GM10248 (cell line): ENCODE measurements around the gene PPOX.

Experiments used
- CTCF ChIA-PET: fragments of 300-600 bp; sonication (Branson Sonifier 250); formaldehyde crosslinking; extraction: SDS; loops from one replicate; lab custom pipeline; 2021; ENCODE audit warnings: antibody characterized with exemption; lab: Yijun Ruan, JAX
- POLR2A ChIA-PET: fragments of 350-650 bp; sonication (Branson Sonifier 250); formaldehyde crosslinking; extraction: SDS; loops from one replicate; lab custom pipeline; 2020; ENCODE audit warnings: antibody characterized with exemption; lab: Yijun Ruan, JAX
- DNase-seq: peaks from one replicate; pipeline ENCODE4 v3.0.0; 2012; ENCODE audit errors: extremely low spot score
- CTCF ChIP-seq: IDR thresholded peaks from 2 replicates; pipeline ENCODE4 v1.5.1; 2012; ENCODE audit warnings: mild to moderate bottlenecking, low read depth; ENCODE audit errors: extremely low read depth, missing control alignments, control extremely low read depth

Gene PPOX

GRCh38 chr1:161196521-161197451 is 30.6 kb downstream of the PPOX start:
- DNase-seq = no peak
- no peak for TF ChIP-seq CTCF
- CTCF ChIA-PET = interaction anchor here (2.1 to 3.9 kb wide), 2 partner anchors 30 to 185 kb away, joined by 6 to 15 read pairs; no protein-coding TSS in a partner anchor

GRCh38 chr1:161197560-161198193 is 31.5 kb downstream of the PPOX start:
- ChIA-PET CTCF (interaction anchor here (2.1 to 3.9 kb wide), 2 partner anchors 29 to 184 kb away, joined by 6 to 15 read pairs; no protein-coding TSS in a partner anchor), POLR2A (interaction anchor here (0.5 kb wide), 1 partner anchor 19 kb away, joined by 3 read pairs; no protein-coding TSS in a partner anchor)
- no peak for TF ChIP-seq CTCF
- DNase-seq = no peak

More at GRCh38 chr1:161196521-161197451, 30.6 kb downstream of the PPOX start:
- POLR2A ChIA-PET = no interaction called here

GRCh38 chr1:161198194-161198896 is 32.1 kb downstream of the PPOX start:
- no peak for DNase-seq
- CTCF ChIA-PET = interaction anchor here (0.7 to 3.9 kb wide), 3 partner anchors 12 to 184 kb away, joined by 3 to 15 read pairs (median 6); no protein-coding TSS in a partner anchor
- no peak for TF ChIP-seq CTCF
- POLR2A ChIA-PET = interaction anchor here (0.5 kb wide), 1 partner anchor 19 kb away, joined by 3 read pairs; no protein-coding TSS in a partner anchor

- POLR2A ChIA-PET = no interaction called here
- CTCF ChIA-PET = interaction anchor here (0.7 to 3.9 kb wide), 5 partner anchors 8 to 183 kb away, joined by 3 to 15 read pairs (median 4); no protein-coding TSS in a partner anchor
- TF ChIP-seq CTCF = no peak
- no peak for DNase-seq
Measured at GRCh38 chr1:161198897-161199431, 32.7 kb downstream of the PPOX start, which contains the start of gene ADAMTS4. TSS of gene ADAMTS4 (minus strand) at chr1:161199054. CDS start at chr1:161198627, 427 bp downstream.

GRCh38 chr1:161199506-161200139 is 33.4 kb downstream of the PPOX start:
- POLR2A ChIA-PET = no interaction called here
- TF ChIP-seq CTCF = no peak
- CTCF ChIA-PET = interaction anchor here (0.9 to 3.9 kb wide), 3 partner anchors 8 to 182 kb away, joined by 3 to 15 read pairs (median 4); no protein-coding TSS in a partner anchor
- DNase-seq = no peak
